ENCODE results near the gene PRKCE.

The PRKCE gene

GRCh38 chr2:45960057-45960863, 308.8 kb downstream of the PRKCE start:
- Histone ChIP-seq H3K9me3 (ENCODE audit: control insufficient read depth in 1 of 2, low read length in 2 of 2) (no peaks in the 10 kb centered on the region), H3K4me1 (ENCODE audit: control insufficient read depth in 1 of 2, insufficient read depth in 2 of 2, low read length in 2 of 2) (peaks cover 44 to 55% of the 10 kb centered on the region in 2 donors)

GRCh38 chr2:45962177-45962921, 310.9 kb downstream of the PRKCE start:
- Histone ChIP-seq H3K9me3 (ENCODE audit: control insufficient read depth in 1 of 2, low read length in 2 of 2) (no peaks in the 10 kb centered on the region), H3K4me1 (ENCODE audit: control insufficient read depth in 1 of 2, insufficient read depth in 2 of 2, low read length in 2 of 2) (peaks cover 48 to 62% of the 10 kb centered on the region in 2 donors), H3K36me3 (ENCODE audit: control insufficient read depth in 1 of 2, insufficient read depth in 2 of 2, low read length in 2 of 2) (no peaks in the 10 kb centered on the region), H3K4me3 (ENCODE audit: low read depth in 1 of 2, low read length in 2 of 2) (no peak overlapping the region), H3K27me3 (ENCODE audit: control insufficient read depth in 1 of 2, insufficient read depth in 2 of 2, low read length in 2 of 2) (no peaks in the 10 kb centered on the region), H3K9ac (ENCODE audit: low read depth in 1 of 2, low read length in 2 of 2) (no peak overlapping the region), H3K27ac (ENCODE audit: low read depth, low read length) (no peak overlapping the region)

More at GRCh38 chr2:45960057-45960863, 308.8 kb downstream of the PRKCE start:
- no peak overlapping the region for H3K4me3 ChIP-seq (ENCODE audit: low read depth in 1 of 2, low read length in 2 of 2)
- no peaks in the 10 kb centered on the region for H3K27me3 ChIP-seq (ENCODE audit: control insufficient read depth in 1 of 2, insufficient read depth in 2 of 2, low read length in 2 of 2)
- no peak overlapping the region for H3K9ac ChIP-seq (ENCODE audit: low read depth in 1 of 2, low read length in 2 of 2)
- H3K36me3 ChIP-seq (ENCODE audit: control insufficient read depth in 1 of 2, insufficient read depth in 2 of 2, low read length in 2 of 2), result no peaks in the 10 kb centered on the region
- H3K27ac ChIP-seq (ENCODE audit: low read depth, low read length), result no peak overlapping the region

GRCh38 chr2:45963816-45964215, 312.3 kb downstream of the PRKCE start:
- Histone ChIP-seq H3K36me3 (ENCODE audit: control insufficient read depth in 1 of 2, insufficient read depth in 2 of 2, low read length in 2 of 2) (no peaks in the 10 kb centered on the region), H3K27me3 (ENCODE audit: control insufficient read depth in 1 of 2, insufficient read depth in 2 of 2, low read length in 2 of 2) (no peaks in the 10 kb centered on the region), H3K9me3 (ENCODE audit: control insufficient read depth in 1 of 2, low read length in 2 of 2) (no peaks in the 10 kb centered on the region), H3K27ac (ENCODE audit: low read depth, low read length) (no peak overlapping the region), H3K4me3 (ENCODE audit: low read depth in 1 of 2, low read length in 2 of 2) (no peak overlapping the region), H3K9ac (ENCODE audit: low read depth in 1 of 2, low read length in 2 of 2) (no peak overlapping the region), H3K4me1 (ENCODE audit: control insufficient read depth in 1 of 2, insufficient read depth in 2 of 2, low read length in 2 of 2) (peaks cover 48 to 61% of the 10 kb centered on the region in 2 donors)

- Histone ChIP-seq H3K4me1 (ENCODE audit: control insufficient read depth in 1 of 2, insufficient read depth in 2 of 2, low read length in 2 of 2) (peaks cover 43 to 56% of the 10 kb centered on the region in 2 donors), H3K9me3 (ENCODE audit: control insufficient read depth in 1 of 2, low read length in 2 of 2) (no peaks in the 10 kb centered on the region), H3K27ac (ENCODE audit: low read depth, low read length) (no peak overlapping the region), H3K36me3 (ENCODE audit: control insufficient read depth in 1 of 2, insufficient read depth in 2 of 2, low read length in 2 of 2) (no peaks in the 10 kb centered on the region), H3K4me3 (ENCODE audit: low read depth in 1 of 2, low read length in 2 of 2) (no peak overlapping the region), H3K27me3 (ENCODE audit: control insufficient read depth in 1 of 2, insufficient read depth in 2 of 2, low read length in 2 of 2) (no peaks in the 10 kb centered on the region), H3K9ac (ENCODE audit: low read depth in 1 of 2, low read length in 2 of 2) (no peak overlapping the region)
These were observed 312.9 kb downstream of the PRKCE start for GRCh38 chr2:45964223-45964841.

- Histone ChIP-seq H3K27me3 (ENCODE audit: control insufficient read depth in 1 of 2, insufficient read depth in 2 of 2, low read length in 2 of 2) (no peaks in the 10 kb centered on the region), H3K9ac (ENCODE audit: low read depth in 1 of 2, low read length in 2 of 2) (no peak overlapping the region), H3K4me1 (ENCODE audit: control insufficient read depth in 1 of 2, insufficient read depth in 2 of 2, low read length in 2 of 2) (peaks cover 41 to 50% of the 10 kb centered on the region in 2 donors), H3K9me3 (ENCODE audit: control insufficient read depth in 1 of 2, low read length in 2 of 2) (no peaks in the 10 kb centered on the region), H3K36me3 (ENCODE audit: control insufficient read depth in 1 of 2, insufficient read depth in 2 of 2, low read length in 2 of 2) (no peaks in the 10 kb centered on the region), H3K27ac (ENCODE audit: low read depth, low read length) (no peak overlapping the region), H3K4me3 (ENCODE audit: low read depth in 1 of 2, low read length in 2 of 2) (no peak overlapping the region)
These were observed 313.4 kb downstream of the PRKCE start for GRCh38 chr2:45964906-45965305.

- Histone ChIP-seq H3K27me3 (ENCODE audit: control insufficient read depth in 1 of 2, insufficient read depth in 2 of 2, low read length in 2 of 2) (no peaks in the 10 kb centered on the region), H3K27ac (ENCODE audit: low read depth, low read length) (no peak overlapping the region), H3K9me3 (ENCODE audit: control insufficient read depth in 1 of 2, low read length in 2 of 2) (no peaks in the 10 kb centered on the region), H3K4me3 (ENCODE audit: low read depth in 1 of 2, low read length in 2 of 2) (no peak overlapping the region), H3K9ac (ENCODE audit: low read depth in 1 of 2, low read length in 2 of 2) (no peak overlapping the region), H3K36me3 (ENCODE audit: control insufficient read depth in 1 of 2, insufficient read depth in 2 of 2, low read length in 2 of 2) (no peaks in the 10 kb centered on the region), H3K4me1 (ENCODE audit: control insufficient read depth in 1 of 2, insufficient read depth in 2 of 2, low read length in 2 of 2) (peaks cover 32 to 40% of the 10 kb centered on the region in 2 donors)
These were observed 314.5 kb downstream of the PRKCE start for GRCh38 chr2:45965871-45966498.

- Histone ChIP-seq H3K4me3 (ENCODE audit: low read depth in 1 of 2, low read length in 2 of 2) (no peak overlapping the region), H3K27ac (ENCODE audit: low read depth, low read length) (no peak overlapping the region), H3K27me3 (ENCODE audit: control insufficient read depth in 1 of 2, insufficient read depth in 2 of 2, low read length in 2 of 2) (no peaks in the 10 kb centered on the region), H3K4me1 (ENCODE audit: control insufficient read depth in 1 of 2, insufficient read depth in 2 of 2, low read length in 2 of 2) (peaks cover 19 to 21% of the 10 kb centered on the region in 2 donors), H3K9me3 (ENCODE audit: control insufficient read depth in 1 of 2, low read length in 2 of 2) (no peaks in the 10 kb centered on the region), H3K9ac (ENCODE audit: low read depth in 1 of 2, low read length in 2 of 2) (no peak overlapping the region), H3K36me3 (ENCODE audit: control insufficient read depth in 1 of 2, insufficient read depth in 2 of 2, low read length in 2 of 2) (no peaks in the 10 kb centered on the region)
These were observed 317.6 kb downstream of the PRKCE start for GRCh38 chr2:45968946-45969584.

- Histone ChIP-seq H3K4me1 (ENCODE audit: control insufficient read depth in 1 of 2, insufficient read depth in 2 of 2, low read length in 2 of 2) (peaks cover 4% of the 10 kb centered on the region in 2 donors), H3K27me3 (ENCODE audit: control insufficient read depth in 1 of 2, insufficient read depth in 2 of 2, low read length in 2 of 2) (no peaks in the 10 kb centered on the region), H3K27ac (ENCODE audit: low read depth, low read length) (no peak overlapping the region), H3K4me3 (ENCODE audit: low read depth in 1 of 2, low read length in 2 of 2) (no peak overlapping the region), H3K9ac (ENCODE audit: low read depth in 1 of 2, low read length in 2 of 2) (no peak overlapping the region), H3K36me3 (ENCODE audit: control insufficient read depth in 1 of 2, insufficient read depth in 2 of 2, low read length in 2 of 2) (no peaks in the 10 kb centered on the region), H3K9me3 (ENCODE audit: control insufficient read depth in 1 of 2, low read length in 2 of 2) (no peaks in the 10 kb centered on the region)
These were observed 322.0 kb downstream of the PRKCE start for GRCh38 chr2:45973426-45973825.

GRCh38 chr2:45974056-45974455, 322.6 kb downstream of the PRKCE start:
- Histone ChIP-seq H3K27me3 (ENCODE audit: control insufficient read depth in 1 of 2, insufficient read depth in 2 of 2, low read length in 2 of 2) (no peaks in the 10 kb centered on the region), H3K4me3 (ENCODE audit: low read depth in 1 of 2, low read length in 2 of 2) (no peak overlapping the region), H3K9ac (ENCODE audit: low read depth in 1 of 2, low read length in 2 of 2) (no peak overlapping the region), H3K9me3 (ENCODE audit: control insufficient read depth in 1 of 2, low read length in 2 of 2) (no peaks in the 10 kb centered on the region), H3K36me3 (ENCODE audit: control insufficient read depth in 1 of 2, insufficient read depth in 2 of 2, low read length in 2 of 2) (no peaks in the 10 kb centered on the region), H3K4me1 (ENCODE audit: control insufficient read depth in 1 of 2, insufficient read depth in 2 of 2, low read length in 2 of 2) (peaks cover 4% of the 10 kb centered on the region in 2 donors), H3K27ac (ENCODE audit: low read depth, low read length) (no peak overlapping the region)
